ENCODE data around the gene TIAM2. TPM values are rescaled to one million over a fixed set of nuclear protein-coding genes. Genes with fewer than 3 reads are reported as not detected.

Gene TIAM2
- total and polyA plus RNA-seq, 7 donors = 1.2 to 15.8 (median 11.0) TPM

DNA sequence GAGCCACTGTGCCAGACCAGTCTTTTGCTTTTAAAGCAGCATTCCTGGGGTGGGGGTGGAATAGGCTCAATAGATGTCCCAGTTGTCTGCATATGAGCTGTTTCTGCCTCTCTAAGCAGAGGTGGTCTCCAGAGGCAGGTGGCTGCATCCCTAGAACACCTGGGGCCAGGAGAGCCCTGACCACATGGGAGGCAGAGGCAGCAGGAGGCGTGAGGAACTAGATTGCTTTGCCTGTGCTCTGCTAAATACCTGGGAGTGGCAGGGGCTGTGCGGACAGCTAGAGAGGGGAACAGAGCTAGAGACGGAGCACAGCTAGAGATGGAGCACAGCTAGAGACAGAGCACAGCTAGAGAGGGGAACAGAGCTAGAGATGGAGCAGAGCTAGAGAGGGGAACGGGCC, 239.6 kb downstream of the TIAM2 start:
- TF ChIP-seq POLR2AphosphoS5 (IDR thresholded peaks at IDR 0.05) (no peak), EP300 (IDR thresholded peaks at IDR 0.05) (no peak), POLR2A (IDR thresholded peaks at IDR 0.05) (no peak)
- TF ChIP-seq, protein P1, sequence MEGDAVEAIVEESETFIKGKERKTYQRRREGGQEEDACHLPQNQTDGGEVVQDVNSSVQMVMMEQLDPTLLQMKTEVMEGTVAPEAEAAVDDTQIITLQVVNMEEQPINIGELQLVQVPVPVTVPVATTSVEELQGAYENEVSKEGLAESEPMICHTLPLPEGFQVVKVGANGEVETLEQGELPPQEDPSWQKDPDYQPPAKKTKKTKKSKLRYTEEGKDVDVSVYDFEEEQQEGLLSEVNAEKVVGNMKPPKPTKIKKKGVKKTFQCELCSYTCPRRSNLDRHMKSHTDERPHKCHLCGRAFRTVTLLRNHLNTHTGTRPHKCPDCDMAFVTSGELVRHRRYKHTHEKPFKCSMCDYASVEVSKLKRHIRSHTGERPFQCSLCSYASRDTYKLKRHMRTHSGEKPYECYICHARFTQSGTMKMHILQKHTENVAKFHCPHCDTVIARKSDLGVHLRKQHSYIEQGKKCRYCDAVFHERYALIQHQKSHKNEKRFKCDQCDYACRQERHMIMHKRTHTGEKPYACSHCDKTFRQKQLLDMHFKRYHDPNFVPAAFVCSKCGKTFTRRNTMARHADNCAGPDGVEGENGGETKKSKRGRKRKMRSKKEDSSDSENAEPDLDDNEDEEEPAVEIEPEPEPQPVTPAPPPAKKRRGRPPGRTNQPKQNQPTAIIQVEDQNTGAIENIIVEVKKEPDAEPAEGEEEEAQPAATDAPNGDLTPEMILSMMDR (IDR thresholded peaks at IDR 0.05) = no peak
- Histone ChIP-seq H3K27me3 (no peaks in the 10 kb centered on the region), H3K27ac (peak overlapping the region; percentile 46 to 81 (median 59)), H3K4me3 (no peak overlapping the region), H3K4me1 (peaks cover 0 to 45% (median 28%) of the 10 kb centered on the region in 4 donors), H3K36me3 (no peaks in the 10 kb centered on the region), H3K9me3 (peaks cover 0 to 4% (median 0%) of the 10 kb centered on the region in 4 donors)
- DNase-seq = no peak
- intact Hi-C loops (cut with DNase I) = no loop called here
- WGBS, 2 donors = 92 to 95% methylated on average over 4 of the region's 4 CpGs

DNA sequence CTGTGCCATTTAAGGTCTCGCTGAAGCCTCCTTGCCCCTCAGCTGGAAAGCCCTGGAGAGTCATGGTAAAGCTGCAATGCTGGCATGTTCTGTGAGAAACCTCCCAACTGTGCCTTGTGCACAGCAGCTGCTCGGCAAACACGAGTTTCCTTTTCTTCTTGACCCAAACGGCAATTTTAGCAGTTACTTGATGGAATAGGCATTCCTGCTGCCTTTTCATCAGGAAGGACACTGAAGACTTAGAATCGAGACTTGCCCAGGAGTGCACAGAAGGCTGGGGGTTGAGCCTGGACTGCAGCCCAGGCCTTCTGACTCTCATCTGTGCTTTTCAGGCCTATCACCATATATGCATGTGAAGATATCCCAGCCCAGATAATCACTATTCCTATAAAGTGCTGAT, 240.0 kb downstream of the TIAM2 start:
- peaks cover 0 to 45% (median 28%) of the 10 kb centered on the region in 4 donors for H3K4me1 ChIP-seq
- peak overlapping the region; percentile 46 to 81 (median 59) for H3K27ac ChIP-seq
- no peaks in the 10 kb centered on the region for H3K36me3 ChIP-seq
- H3K9me3 ChIP-seq = peaks cover 0 to 4% (median 0%) of the 10 kb centered on the region in 4 donors
- WGBS, 2 donors = 77 to 79% methylated on average over 5 of the region's 5 CpGs
- H3K27me3 ChIP-seq = no peaks in the 10 kb centered on the region
- DNase-seq = no peak
- TF ChIP-seq, protein P1 (IDR thresholded peaks at IDR 0.05) = no peak
- intact Hi-C loops (cut with DNase I) = no loop called here
- H3K4me3 ChIP-seq = no peak overlapping the region

DNA sequence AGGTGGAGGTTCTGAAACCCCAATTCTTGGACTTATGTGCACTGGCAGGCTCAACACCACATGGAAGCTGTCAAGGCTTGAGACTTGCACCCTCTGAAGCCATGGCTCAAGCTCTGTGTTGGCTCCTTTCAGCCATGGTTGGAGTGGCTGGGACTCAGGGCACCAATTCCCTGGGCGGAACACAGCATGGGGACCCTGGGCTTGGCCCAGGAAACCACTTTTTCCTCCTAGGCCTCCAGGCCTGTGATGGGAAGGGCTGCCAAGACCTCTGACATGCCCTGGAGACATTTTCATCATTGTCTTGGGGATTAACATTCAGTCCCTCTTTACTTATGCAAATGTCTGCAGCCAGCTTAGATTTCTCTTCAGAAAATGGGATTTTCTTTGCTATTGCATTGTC, 242.5 kb downstream of the TIAM2 start:
- Histone ChIP-seq H3K9me3 (peaks cover 0 to 4% (median 0%) of the 10 kb centered on the region in 4 donors), H3K27me3 (no peaks in the 10 kb centered on the region), H3K27ac (no peak overlapping the region), H3K4me3 (no peak overlapping the region), H3K36me3 (no peaks in the 10 kb centered on the region), H3K4me1 (peaks cover 0 to 52% (median 40%) of the 10 kb centered on the region in 4 donors)
- TF ChIP-seq POLR2AphosphoS5 (IDR thresholded peaks at IDR 0.05) = no peak
- no peak for TF ChIP-seq EP300 (IDR thresholded peaks at IDR 0.05)
- TF ChIP-seq POLR2A (IDR thresholded peaks at IDR 0.05) = no peak
- TF ChIP-seq, protein P1 (IDR thresholded peaks at IDR 0.05) = no peak
- no peak for DNase-seq
- intact Hi-C loops (cut with DNase I) = no loop called here
- WGBS, 2 donors = 46 to 94% methylated on average over 1 of the region's 1 CpG

DNA sequence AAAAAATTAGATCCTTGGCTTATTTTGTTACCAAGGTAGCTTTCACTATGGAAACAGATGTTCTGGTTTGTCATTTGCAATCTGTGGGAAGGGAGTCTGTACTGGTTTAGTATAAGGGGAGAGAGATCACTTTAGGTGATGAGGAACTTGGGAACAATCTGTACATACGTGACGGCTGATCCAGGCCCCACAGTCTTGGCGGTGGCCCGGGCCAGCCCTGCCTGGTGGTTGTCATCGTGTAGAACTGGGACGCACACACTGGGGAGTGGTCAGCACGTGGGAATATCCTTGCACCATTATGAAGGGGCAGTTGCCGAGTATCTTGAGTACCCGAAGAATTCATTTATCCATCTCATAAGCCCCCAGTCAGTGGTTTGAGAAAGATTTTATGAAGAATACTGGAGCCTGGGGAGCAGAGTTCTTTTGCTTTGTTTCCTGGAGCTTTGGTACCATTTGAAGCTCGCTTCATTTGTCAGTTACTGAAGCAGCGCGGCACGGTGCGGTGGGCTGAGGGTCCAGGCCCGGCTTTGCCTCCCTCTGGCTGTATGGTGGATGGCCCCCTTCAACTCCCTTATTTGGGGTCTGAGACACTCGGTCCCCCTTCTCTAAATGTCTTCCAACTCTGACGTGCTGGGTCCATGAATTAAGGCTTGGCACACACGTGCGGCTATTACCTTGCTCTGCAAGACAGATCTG, 245.9 kb downstream of the TIAM2 start:
- Histone ChIP-seq H3K27ac (peak overlapping the region; percentile 44 to 83 (median 69)), H3K4me1 (peaks cover 0 to 31% (median 23%) of the 10 kb centered on the region in 4 donors), H3K9me3 (peaks cover 0 to 4% (median 0%) of the 10 kb centered on the region in 4 donors), H3K36me3 (no peaks in the 10 kb centered on the region), H3K4me3 (no peak overlapping the region), H3K27me3 (no peaks in the 10 kb centered on the region)
- WGBS, 2 donors = 91 to 94% methylated on average over 19 of the region's 19 CpGs
- no peak for DNase-seq
- TF ChIP-seq POLR2A (IDR thresholded peaks at IDR 0.05) (no peak), EP300 (IDR thresholded peaks at IDR 0.05) (no peak), POLR2AphosphoS5 (IDR thresholded peaks at IDR 0.05) (no peak)
- TF ChIP-seq, protein P1 (IDR thresholded peaks at IDR 0.05) = no peak
- intact Hi-C loops (cut with DNase I) = loop anchor here (10.0 kb wide), 2 partner anchors 376 to 566 kb away; no protein-coding TSS in a partner anchor

All from sigmoid colon (tissue), 7 donors.